Activated T-cell treated with anti-CD3 and anti-CD28 coated beads for 4 hours (primary cell): ENCODE results near the gene SIRT5.

Source experiments
- DNase-seq: peaks from one replicate; pipeline ENCODE4 v3.0.0-alpha.2; 2020

The SIRT5 gene

DNA sequence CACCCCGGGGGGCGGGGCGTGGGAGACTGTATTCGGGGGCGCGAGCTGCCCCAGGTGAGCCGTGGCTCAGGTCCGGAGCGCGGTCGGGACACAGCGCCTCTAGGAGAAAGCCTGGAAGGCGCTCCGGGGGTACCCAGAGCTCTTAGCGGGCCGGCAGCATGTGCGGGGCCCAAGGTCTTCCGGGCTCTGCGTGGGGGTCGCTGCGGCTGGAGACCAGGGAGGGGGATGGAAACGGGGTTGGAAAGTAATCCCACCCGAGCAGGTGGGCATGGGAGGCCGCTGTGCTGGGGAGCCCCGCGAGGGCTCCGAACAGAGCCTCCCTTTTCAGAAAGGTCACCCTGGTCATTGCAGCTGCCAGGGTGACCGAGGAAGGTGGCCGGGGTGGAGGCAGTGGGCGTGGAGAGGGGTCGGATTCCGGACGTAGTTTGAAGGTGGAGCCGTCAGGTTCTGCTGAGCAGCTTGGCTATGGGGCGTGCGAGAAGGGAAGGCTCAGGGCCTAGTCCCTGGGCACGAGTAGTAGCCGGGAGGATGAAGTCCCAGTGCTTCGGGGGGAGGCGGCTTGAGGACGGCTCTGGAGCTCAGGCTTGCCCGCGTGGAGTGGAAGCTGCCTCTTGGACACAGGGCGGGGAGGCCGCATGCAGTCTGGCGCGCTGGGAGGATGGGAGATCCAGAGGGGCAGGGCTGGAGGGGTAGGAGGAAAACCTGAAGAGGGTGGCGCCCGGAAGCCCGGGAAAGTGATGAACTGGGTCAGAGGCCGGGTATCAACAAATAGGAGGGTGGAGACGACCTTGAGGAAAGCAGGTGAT, at the start of gene SIRT5:
SIRT5 (plus strand) TSS at position 31 of the 806 bp plus-strand sequence. CDS start 9,510 bp downstream, outside the sequence.
- peak; percentile 43 for DNase-seq

DNA sequence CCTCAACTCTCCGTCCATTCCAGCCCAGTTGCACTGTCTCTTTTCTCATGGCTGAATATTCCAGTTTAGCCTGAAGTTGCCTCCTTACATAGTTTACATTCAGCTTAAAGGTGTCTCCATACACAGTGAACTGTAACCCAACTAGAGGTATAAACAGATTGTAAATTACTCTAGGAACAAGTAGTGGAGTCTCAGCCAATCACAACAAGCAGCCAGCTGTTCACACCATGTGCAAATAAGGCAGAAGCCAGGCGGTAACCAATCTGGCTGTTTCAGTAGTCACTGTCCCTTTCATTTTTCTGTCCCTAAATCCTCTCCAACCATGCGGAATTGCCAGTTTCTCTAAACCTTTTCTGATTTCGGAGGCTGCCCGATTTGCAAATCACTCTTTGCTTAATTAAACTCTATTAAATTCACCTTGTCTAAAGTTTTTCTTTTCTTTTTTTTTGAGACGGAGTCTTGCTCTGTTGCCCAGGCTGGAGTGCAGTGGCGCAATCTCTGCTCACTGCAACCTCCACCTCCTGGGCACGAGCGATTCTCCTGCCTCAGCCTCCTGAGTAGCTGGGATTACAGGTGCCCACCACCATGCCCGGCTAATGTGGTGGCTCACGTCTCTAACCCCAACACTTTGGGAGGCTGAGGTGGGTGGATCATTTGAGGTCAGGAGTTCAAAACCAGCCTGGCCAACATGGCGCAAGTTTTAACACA, 49.4 kb upstream of the SIRT5 start:
- no peak for DNase-seq

DNA sequence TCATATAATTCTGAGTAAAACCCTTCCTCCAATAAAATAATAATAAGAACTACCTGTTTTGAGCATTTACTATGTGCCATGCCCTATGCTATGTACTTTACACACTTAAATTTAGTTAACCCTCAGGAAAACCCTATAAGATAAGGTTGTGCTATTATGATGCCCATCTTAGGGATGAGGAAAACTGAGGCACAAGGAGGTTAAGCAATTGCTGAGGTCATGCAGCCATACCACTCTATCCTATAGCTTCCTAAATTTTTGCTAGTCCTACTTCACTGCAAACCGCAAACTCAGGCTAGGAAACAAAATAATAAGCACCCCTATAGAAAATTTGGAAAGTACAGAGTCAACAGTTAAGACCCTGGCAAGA, 48.1 kb upstream of the SIRT5 start:
- no peak for DNase-seq

DNA sequence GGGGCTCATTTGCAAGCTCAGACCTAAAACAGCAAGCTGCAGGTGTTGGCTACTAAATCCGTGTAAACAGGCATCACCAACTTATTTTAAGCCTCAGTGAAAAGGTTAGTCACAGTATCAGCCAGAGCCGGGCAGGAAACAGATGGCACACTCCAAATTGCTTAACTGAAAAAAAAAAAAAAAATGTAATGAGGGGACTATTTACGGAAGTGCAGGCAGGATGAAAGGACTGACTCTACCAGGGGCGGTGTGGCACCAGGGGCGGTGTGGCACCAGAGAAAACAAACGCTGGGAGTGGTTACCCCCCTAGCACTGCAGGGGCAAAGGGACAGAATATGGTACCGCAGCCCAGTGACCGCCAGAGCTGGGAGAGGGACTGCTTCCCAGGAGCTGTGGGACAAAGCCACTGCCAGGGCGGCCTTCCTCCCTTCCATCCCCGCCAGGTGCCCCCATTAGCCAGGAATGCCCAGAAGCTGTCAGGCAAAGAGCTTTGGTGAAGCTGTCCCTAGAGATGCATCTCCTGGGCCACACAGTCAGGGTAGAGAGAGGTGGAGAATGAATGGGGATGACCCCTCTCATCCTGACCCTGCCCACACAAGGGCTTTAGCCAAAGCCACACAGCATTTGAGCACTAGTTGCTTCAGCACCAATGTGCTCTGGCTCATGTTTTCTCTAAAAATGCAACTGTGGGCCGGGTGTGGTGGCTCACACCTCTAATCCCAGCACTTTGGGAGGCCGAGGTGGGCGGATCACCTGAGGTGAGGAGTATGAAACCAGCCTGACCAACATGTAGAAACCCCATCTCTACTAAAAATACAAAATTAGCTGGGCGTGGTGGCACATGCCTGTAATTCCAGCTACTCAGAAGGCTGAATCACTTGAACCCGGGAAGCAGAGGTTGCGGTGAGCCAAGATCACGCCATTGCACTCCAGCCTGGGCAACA, 47.4 kb upstream of the SIRT5 start:
- no peak for DNase-seq

DNA sequence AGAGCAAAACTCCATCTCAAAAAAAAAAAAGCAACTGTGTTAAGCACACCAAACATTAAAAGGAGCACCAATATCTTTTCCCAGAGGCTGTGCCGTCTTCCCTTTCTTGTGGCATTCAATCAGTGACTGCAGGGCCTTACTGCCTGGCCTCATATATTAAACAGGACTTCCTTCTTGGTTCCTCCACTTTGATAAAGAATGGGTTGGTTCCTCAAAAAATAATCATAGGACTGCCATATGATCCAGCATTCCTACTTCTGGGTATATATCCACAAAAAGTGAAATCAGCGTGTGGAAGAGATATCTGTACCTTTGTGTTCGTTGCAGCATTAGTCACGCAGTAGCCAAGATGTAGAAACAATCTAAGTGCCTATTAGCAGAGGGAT, 46.7 kb upstream of the SIRT5 start:
- DNase-seq, result no peak

DNA sequence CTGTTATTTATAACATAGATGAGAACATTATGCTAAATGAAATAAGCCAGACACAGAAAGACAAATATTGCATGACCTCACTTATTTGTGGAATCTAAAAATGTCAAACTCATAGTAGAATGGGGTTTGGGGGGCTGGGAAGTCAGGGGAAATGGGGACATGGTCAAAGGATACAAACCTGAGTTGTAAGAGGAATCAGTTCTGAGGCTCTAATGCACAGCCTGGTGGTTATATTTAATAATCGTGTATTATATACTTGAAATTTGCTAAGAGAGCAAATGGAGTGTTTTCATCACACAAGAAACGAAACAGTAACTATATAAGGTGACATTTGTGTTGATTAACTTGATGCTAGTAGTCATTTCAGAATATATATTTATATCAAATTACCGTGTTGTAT, 46.2 kb upstream of the SIRT5 start:
- no peak for DNase-seq

DNA sequence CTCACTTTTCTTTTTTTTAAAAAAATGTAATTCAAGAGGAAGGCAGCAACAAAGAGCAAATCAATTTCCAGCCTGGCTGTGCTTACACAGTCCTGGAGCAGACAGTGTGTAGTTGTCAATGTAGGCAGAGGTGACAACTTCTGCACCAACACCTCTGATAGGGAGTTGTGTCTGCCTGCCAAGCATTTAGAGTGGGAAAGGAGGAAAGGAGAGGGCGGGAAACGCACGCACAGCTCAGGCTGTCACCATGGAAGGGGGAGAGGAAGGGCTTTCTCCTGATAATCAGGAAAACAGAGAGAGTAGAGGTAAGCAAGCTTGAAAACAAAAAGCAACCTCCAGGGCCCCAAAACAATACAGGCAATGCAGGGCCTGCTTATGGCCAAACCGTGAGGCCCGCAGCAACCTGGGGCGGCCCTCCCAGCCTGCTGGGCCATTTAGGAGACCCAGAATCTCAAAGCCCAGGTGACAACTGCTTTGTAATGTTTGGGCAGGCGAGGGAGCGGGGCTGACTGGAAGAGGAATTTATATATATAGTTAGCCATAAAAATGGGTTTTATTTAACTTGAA, 45.5 kb upstream of the SIRT5 start:
- no peak for DNase-seq

DNA sequence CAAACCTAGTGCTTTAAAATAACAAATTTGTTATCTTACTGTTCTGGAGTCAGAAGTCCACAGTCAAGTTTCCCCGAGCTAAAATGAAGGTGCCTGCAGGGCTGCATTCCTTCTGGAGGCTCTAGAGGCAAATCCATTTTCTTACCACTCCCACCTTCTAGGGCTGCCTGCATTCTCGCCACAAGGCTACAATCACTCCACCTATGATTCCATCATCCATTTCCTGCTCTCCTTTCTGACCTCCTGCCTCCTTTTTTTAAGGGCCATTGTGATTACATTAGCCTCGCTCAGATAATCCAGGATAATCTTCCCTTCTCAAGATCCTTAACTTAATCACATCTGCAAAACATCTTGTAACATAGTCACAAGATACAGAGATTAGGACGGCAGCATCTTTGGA, 42.4 kb upstream of the SIRT5 start:
- DNase-seq, result no peak

DNA sequence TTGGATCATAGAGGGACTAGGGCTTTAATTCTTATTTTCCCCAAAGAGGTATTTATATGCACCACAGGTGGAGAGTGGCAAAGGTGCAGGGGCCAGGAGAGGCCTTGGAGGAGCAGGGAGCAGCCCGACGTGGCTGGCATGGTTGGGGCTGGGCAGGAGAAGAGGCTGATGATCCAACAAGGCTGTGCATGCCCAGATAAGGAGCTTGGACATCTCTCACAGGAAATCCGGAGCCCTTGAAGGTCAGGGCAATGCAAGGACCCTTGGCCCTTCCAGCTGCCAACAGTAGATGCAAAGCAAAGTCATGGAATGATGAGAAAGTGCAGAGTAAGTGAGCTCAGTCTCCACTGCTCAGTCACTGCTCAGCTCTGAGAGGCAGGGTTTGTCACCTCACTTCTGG, 39.9 kb upstream of the SIRT5 start:
- DNase-seq, result no peak

DNA sequence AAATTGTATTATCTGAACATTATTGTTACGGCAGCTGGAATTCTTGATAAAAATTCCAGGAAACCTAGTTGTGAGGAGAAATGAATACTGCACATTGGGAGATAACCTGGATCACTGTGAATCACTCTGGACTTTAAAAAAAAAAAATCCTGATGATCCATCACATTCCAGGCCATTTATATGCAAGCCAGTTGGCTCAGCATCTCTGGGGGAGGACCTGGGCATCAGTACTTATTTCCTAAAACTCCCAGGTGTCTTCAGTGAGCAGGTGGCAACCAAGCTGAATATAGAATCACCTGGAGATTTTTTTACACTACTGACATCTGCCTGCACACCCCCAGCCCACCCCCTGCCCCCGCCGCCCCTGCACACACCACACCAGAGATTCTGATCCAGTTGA, 39.1 kb upstream of the SIRT5 start:
- no peak for DNase-seq

DNA sequence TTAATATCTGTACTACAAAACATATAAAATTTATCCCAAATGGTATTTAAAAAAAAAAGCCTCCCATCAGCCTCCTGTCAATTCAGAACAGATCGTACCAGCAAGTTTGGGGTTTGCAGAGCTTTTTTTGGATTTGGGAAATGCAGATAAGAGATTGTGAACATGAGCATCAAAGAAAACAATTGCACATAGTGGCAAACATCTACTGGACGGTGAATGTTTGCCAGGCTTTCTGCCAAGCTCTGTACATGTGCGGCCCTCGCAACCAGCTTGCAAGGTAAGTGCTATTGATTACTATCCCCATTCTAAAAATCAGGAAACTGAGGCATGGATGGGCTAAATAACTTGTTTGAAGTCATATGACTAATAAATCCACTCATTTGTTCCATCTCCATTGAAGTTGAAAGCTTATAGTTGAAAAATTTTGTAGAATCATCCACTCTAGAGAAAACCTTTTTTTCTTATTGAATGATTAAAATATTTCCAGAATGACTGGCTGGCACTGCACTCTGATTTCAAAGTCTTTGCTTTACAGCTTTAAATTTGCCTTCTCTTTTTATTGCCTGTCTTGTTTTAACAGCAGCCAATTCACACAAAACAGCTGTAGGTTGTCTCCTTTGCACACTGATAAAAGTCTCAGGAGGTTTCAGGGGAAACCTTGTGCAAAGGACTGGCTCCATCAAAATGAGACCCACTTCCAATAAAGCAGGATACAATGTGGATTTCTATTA, 37.4 kb upstream of the SIRT5 start:
- DNase-seq, result no peak

DNA sequence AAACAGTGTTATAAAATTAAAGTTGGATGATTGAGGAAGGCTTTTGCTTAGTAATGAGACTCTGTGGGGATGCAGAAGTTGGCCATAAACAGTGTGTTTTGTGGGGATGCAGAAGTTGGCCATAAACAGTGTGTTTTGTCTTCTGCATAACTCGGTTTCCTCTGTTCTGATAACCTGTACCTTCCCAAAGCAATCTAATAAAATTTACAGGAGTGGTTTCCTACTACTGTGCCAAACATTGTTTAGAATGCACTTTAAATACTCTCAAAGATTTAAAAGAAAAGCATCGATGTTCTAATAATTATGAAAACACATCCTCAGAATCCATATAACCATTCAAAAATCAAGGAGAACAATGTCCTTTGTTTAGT, 36.9 kb upstream of the SIRT5 start:
- no peak for DNase-seq

DNA sequence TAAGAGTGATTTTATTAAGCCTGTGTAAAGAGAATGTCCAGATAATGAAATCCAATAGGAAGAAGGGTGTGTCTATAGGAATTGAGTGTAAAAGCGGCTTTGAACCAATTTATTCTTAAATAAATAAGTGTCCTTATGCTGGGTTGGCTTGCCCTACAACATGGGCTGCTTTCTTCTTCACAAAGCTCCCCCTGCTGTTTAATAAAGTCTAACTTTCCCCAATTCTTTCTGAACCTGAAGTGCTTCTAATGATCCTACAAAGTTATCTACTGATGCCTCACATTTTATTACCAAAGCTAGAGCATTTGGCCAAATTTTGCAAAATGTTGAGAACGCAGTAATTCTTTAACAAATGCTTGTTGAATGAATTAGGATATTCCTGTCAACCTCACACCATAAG, 36.3 kb upstream of the SIRT5 start:
- DNase-seq, result no peak

DNA sequence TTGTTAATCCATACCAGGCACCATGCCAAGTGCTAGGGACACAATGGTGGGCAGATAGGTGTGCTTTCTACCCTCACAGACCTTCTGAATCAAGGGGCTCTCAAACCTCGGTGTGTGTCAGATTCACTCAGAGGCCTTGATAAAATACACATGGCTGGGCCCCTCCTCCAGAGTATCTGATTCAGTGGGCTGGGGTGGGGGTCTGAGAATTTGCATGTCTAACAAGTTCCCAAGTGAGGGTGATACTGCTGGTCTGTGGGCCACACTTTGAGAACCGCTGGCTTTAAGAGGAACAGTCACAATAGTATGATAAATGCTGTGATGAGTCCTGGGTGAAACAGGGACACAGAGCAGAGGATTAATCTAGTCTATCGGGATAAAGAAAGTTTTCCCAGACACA, 35.8 kb upstream of the SIRT5 start:
- DNase-seq, result no peak

DNA sequence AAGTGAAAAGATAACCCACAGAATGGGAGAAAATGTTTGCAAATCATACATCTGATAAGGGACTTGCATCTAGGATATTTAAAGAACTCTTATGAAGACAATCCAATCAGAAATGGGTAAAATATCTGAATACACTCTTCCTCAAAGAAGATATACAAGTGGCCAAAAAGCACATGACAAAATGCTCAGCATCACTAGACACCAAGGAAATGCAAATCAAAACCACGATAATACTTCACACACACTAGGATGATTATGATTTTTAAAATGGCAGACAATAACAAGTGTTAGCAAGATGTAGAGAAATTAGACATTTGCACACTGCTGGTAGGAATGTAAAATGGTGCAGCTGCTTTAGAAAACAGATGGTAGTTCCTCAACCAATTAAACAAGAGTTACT, 34.8 kb upstream of the SIRT5 start:
- no peak for DNase-seq

DNA sequence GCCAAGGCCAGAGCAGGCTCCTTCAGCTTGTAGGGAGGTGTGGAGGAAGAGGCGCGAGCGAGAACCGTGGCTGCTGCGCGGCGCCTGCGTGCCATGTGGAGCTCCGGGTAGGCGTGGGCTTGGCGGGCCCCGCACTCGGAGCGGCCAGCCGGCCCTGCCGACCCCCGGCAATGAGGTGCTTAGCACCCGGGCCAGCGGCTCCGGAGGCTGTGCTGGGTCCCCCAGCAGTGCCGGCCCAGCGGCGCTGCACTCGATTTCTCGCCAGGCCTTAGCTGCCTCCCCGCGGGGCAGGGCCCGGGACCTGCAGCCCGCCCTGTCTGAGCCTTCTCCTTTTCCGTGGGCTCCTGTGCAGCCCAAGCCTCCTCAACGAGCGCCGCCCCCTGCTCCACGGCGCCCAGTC, 32.9 kb upstream of the SIRT5 start:
- no peak for DNase-seq

DNA sequence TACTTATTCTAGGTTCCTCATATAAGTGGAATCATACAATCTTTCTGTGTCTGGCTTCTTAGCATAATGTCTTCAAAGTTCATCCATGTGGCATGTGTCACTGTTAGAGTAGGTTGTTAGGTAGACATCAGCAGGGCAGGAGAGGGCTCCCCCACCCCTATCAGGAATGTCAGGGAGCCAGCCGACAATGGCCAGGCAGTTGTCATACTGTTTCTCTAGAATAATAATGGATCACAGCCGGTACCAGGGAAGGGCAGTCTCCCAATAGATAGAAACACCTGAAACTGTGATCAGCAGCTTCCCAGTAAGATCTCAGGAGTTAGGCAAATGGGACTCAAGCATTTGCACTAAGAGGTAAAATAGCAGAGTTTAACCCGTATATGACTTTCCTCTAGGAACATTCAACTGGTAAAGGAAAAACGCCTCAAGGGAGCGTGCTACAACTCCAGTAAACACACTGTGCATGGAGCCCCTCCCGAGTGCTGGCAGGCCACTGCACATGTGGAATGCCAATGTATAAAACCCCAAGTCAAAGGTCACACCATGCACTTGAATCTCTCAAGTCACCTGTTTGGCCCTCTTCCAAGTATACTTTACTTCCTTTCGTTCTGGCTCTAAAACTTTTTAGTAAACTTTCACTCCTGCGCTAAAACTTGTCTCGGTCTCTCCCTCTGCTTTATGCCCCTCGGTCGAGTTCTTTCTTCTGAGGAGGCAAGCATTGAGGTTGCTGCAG, 29.8 kb upstream of the SIRT5 start:
- no peak for DNase-seq

DNA sequence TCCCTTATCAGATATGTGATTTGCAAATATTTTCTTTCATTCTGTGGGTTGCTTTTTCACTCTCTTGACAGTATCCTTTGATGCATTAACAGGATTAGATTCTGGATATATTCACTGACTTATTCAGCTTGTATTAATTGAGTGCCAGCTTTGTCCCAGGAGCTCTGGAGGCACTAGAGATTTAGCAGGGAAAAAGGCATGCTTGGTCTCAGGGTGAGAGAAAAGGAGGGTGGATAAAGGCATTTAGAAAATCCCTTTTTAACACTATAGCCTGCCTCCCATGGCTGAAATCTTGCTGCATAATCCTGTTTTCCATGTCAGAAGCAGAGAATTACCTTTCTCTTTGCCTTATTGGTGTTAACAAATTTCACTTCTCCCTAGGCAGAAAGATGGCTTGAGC, 28.5 kb upstream of the SIRT5 start:
- DNase-seq, result no peak

DNA sequence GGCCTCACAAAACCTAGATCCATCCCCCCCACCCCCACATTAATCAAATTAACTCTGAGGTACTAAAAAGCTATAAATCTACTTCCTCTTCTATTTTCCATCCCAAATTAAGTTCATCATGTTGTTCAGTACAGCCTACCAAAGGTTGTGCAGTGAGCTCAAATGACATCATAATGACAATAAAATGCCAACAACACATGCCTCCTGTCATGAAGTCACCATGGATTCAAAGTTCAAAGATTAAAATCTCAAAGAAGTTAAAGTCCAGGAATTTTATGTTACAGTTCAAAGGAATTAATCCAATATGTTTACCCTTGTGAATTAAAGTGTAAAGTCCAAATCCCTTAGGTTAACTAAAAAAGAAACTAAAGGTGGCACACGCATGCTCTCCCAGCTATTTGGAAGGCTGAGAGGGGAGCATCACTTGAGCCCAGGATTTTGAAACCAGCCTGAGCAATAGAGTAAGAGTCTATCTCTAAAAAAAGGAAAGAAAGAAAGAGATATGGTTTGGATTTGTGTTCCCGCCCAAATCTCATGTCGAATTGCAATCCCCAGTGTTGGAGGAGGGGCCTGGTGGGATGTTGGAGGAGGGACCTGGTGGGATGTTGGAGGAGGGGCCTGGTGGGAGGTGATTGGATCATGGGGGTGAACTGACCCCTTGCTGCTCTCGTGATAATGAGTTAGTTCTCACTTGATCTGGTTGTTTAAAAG, 25.7 kb upstream of the SIRT5 start:
- no peak for DNase-seq

DNA sequence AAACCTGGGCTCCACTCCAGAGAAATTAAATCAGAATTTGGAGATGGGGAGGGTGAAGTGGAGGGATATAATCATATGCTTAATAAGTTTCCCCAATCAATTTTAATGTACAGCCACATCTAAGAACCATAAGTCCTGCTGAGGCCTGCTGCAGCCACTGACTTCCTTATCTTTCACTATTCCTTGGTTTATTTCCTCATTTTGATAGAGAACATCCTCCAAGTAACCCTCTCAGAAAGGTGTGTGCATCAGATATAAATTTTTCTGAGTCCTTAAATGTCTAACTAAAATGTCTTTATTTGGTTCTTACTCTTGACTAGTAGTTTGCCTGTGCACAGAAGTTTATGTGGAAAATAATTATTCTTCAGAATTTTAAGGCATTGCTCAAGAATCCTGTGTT, 23.7 kb upstream of the SIRT5 start:
- no peak for DNase-seq

DNA sequence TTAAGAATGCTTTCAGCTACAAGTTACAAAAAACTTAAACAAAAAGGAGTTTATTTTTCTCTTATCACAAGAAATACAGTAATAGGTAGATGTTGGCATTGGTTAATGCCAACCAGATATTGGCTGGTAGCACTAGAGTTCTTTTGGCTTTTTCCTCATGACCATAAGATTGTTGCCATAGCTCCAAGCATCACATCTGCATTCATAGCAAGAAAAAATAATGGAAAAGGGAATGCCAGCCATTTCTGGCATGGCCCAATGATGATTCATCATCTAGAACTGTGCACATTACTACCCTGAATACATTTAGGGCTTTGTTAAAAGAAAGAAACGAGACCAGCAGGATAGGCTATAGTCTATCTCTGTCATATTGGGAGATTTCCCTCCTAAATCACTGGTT, 20.8 kb upstream of the SIRT5 start:
- no peak for DNase-seq
